ENCODE results near the gene B4GALT3. TPM values are rescaled to one million over a fixed set of nuclear protein-coding genes. Genes with fewer than 3 reads are reported as not detected.

The B4GALT3 gene
- total and polyA plus RNA-seq, 11 donors, result 13.4 to 40.8 (median 22.4) TPM

- ATAC-seq, result peak in 3 of 4 donors; percentile 2 to 25 (median 12)
- H3K36me3 ChIP-seq, result peaks cover 0 to 85% (median 82%) of the 10 kb centered on the region in 9 donors
- H3K9me3 ChIP-seq, result no peaks in the 10 kb centered on the region
- peak overlapping the region in 2 of 12 donors; percentile 0 to 16 for H3K4me3 ChIP-seq
- peaks cover 6 to 72% (median 47%) of the 10 kb centered on the region in 12 donors for H3K4me1 ChIP-seq
- peak overlapping the region; percentile 70 to 99 (median 84) for H3K27ac ChIP-seq
- intact Hi-C loops (cut with DNase I), result loop anchor here in 3 of 10 donors (5.0 kb wide), 1 partner anchor 176 kb away; no protein-coding TSS in a partner anchor
- H3K27me3 ChIP-seq, result no peaks in the 10 kb centered on the region
- no peak for TF ChIP-seq CTCF (IDR thresholded peaks at IDR 0.05)
- no peak for TF ChIP-seq POLR2A (IDR thresholded peaks at IDR 0.05)
- WGBS, 4 donors, result 66 to 73% (median 70%) methylated on average over 12 of the region's 12 CpGs
- peak in 4 of 5 donors; percentile 48 to 69 (median 62) for DNase-seq
Measured at GRCh38 chr1:161206411-161207140, 29.3 kb upstream of the B4GALT3 start.

- H3K36me3 ChIP-seq, result peaks cover 0 to 40% (median 37%) of the 10 kb centered on the region in 9 donors
- no peaks in the 10 kb centered on the region for H3K27me3 ChIP-seq
- 1 to 2% (median 2%) methylated on average over 43 to 53 of the region's 53 CpGs for WGBS, 4 donors
- ATAC-seq (peak; percentile 81 to 92 (median 84)), DNase-seq (peak; percentile 97 to 99 (median 99))
- H3K27ac ChIP-seq, result peak within 1 kb of the TSS; percentile 93 to 99 (median 97)
- peak; percentile 83 to 86 for TF ChIP-seq POLR2A (IDR thresholded peaks at IDR 0.05)
- TF ChIP-seq CTCF (IDR thresholded peaks at IDR 0.05), result peak in 2 of 12 donors; percentile 7 to 25
- H3K9me3 ChIP-seq, result no peaks in the 10 kb centered on the region
- peaks cover 6 to 91% (median 78%) of the 10 kb centered on the region in 12 donors for H3K4me1 ChIP-seq
- H3K4me3 ChIP-seq, result peak within 1 kb of the TSS; percentile 66 to 92 (median 80)
- intact Hi-C loops (cut with DNase I), result loop anchor here in 3 of 10 donors (1.0 to 5.0 kb wide), 3 partner anchors 23 to 180 kb away; partner anchors contain the start of gene TOMM40L (in 1 of the 3)
Measured at GRCh38 chr1:161201836-161202712, 24.8 kb upstream of the B4GALT3 start, which contains the start of gene NDUFS2. TSS of gene NDUFS2 (plus strand) at chr1:161202367. CDS start at chr1:161202386, 19 bp downstream.

- Histone ChIP-seq H3K4me3 (peak overlapping the region in 11 of 12 donors; percentile 36 to 92 (median 79)), H3K9me3 (no peaks in the 10 kb centered on the region), H3K36me3 (peaks cover 0 to 37% (median 28%) of the 10 kb centered on the region in 9 donors), H3K27me3 (no peaks in the 10 kb centered on the region), H3K4me1 (peaks cover 6 to 91% (median 79%) of the 10 kb centered on the region in 12 donors), H3K27ac (peak overlapping the region; percentile 93 to 99 (median 97))
- TF ChIP-seq CTCF (IDR thresholded peaks at IDR 0.05) (no peak), POLR2A (IDR thresholded peaks at IDR 0.05) (peak in 1 of 2 donors; percentile 52)
- ATAC-seq (peak; percentile 39 to 66 (median 44)), DNase-seq (peak; percentile 70 to 85 (median 80))
- intact Hi-C loops (cut with DNase I), result loop anchor here in 1 of 10 donors (5.0 kb wide), 1 partner anchor 181 kb away; no protein-coding TSS in a partner anchor
- 25 to 53% (median 43%) methylated on average over 13 of the region's 13 CpGs for WGBS, 4 donors
Measured at GRCh38 chr1:161200992-161201835, 23.9 kb upstream of the B4GALT3 start.

All from heart left ventricle (tissue), 16 donors.